Stimulated activated CD8-positive, alpha-beta memory T cell treated with anti-CD3 and anti-CD28 coated beads, Interleukin-7, amount 100 ng/mL, for 1 hour (primary cell): ENCODE measurements around the gene ZSWIM1.
"Not testable (repeated sequence)": the region's sequence is repeated elsewhere in the genome, so short reads cannot be mapped to it uniquely, and the experiment has no call there.

Experiments used
- DNase-seq, 2 donors: peaks; one replicate each; pipeline ENCODE4 v3.0.0-alpha.2; 2020; ENCODE audit warnings: low read depth in 2 of 2

The ZSWIM1 gene

GRCh38 chr20:45857114-45857881, 23.7 kb upstream of the ZSWIM1 start, which contains the start of the genes ACOT8 and ZSWIM3:
ACOT8 (minus strand) TSS chr20:45857392; CDS start chr20:45857315, 77 bp downstream.
ZSWIM3 (plus strand) TSS chr20:45857614; CDS start chr20:45857826, 212 bp downstream.
- peak; percentile 74 to 79 for DNase-seq

- DNase-seq, result no peak
Measured at GRCh38 chr20:45857882-45858216, 23.2 kb upstream of the ZSWIM1 start.

GRCh38 chr20:45859916-45860315, 21.1 kb upstream of the ZSWIM1 start:
- no peak for DNase-seq

GRCh38 chr20:45860560-45861220, 20.3 kb upstream of the ZSWIM1 start:
- no peak for DNase-seq

GRCh38 chr20:45861221-45862075, 19.6 kb upstream of the ZSWIM1 start:
- no peak for DNase-seq

- DNase-seq, result no peak
Measured at GRCh38 chr20:45863543-45864470, 17.2 kb upstream of the ZSWIM1 start.

GRCh38 chr20:45866454-45866853, 14.6 kb upstream of the ZSWIM1 start:
- DNase-seq, result no peak

GRCh38 chr20:45867136-45867818, 13.8 kb upstream of the ZSWIM1 start:
- DNase-seq, result no peak

- DNase-seq, result no peak
Measured at GRCh38 chr20:45867819-45868176, 13.2 kb upstream of the ZSWIM1 start.

- DNase-seq, result no peak
Measured at GRCh38 chr20:45872626-45873025, 8.4 kb upstream of the ZSWIM1 start.

- no peak for DNase-seq
Measured at GRCh38 chr20:45873409-45874103, 7.5 kb upstream of the ZSWIM1 start.

- not testable (repeated sequence) for DNase-seq
Measured at GRCh38 chr20:45874104-45874481, 6.9 kb upstream of the ZSWIM1 start.

GRCh38 chr20:45874576-45874975, 6.5 kb upstream of the ZSWIM1 start:
- DNase-seq, result no peak

- DNase-seq, result no peak
Measured at GRCh38 chr20:45878076-45878761, 2.8 kb upstream of the ZSWIM1 start.

- no peak for DNase-seq
Measured at GRCh38 chr20:45882469-45883099, 1.6 kb downstream of the ZSWIM1 start.

GRCh38 chr20:45883100-45883469, 2.1 kb downstream of the ZSWIM1 start:
- no peak for DNase-seq

GRCh38 chr20:45886590-45887345, 5.7 kb downstream of the ZSWIM1 start:
- no peak for DNase-seq

- no peak for DNase-seq
Measured at GRCh38 chr20:45887346-45887715, 6.3 kb downstream of the ZSWIM1 start, which contains the start of gene SPATA25. SPATA25 (minus strand) TSS chr20:45887622; CDS start chr20:45887590, 32 bp downstream.
